Measurements from ENCODE around the gene RAB1B.
"Not testable (repeated sequence)": the region's sequence is repeated elsewhere in the genome, so short reads cannot be mapped to it uniquely, and the experiment has no call there.

RAB1B gene

GRCh38 chr11:66238786-66239413, 29.5 kb upstream of the RAB1B start:
- DNase-seq, result no peak

- DNase-seq, result no peak
Observed at GRCh38 chr11:66239511-66239910, 28.9 kb upstream of the RAB1B start.

GRCh38 chr11:66239998-66240780, 28.2 kb upstream of the RAB1B start:
- DNase-seq, result no peak

GRCh38 chr11:66240781-66241136, 27.7 kb upstream of the RAB1B start:
- no peak for DNase-seq

- DNase-seq, result no peak
Observed at GRCh38 chr11:66242095-66242765, 26.2 kb upstream of the RAB1B start.

GRCh38 chr11:66243782-66244535, 24.5 kb upstream of the RAB1B start:
- DNase-seq, result no peak

- no peak for DNase-seq
Observed at GRCh38 chr11:66247295-66247694, 21.1 kb upstream of the RAB1B start.

GRCh38 chr11:66247801-66248200, 20.6 kb upstream of the RAB1B start:
- no peak for DNase-seq

GRCh38 chr11:66248903-66249302, 19.5 kb upstream of the RAB1B start:
- DNase-seq, result no peak

GRCh38 chr11:66251809-66252208, 16.6 kb upstream of the RAB1B start:
- no peak for DNase-seq

GRCh38 chr11:66253081-66253480, 15.4 kb upstream of the RAB1B start:
- not testable (repeated sequence) for DNase-seq

- no peak for DNase-seq
Observed at GRCh38 chr11:66258473-66258893, 10.0 kb upstream of the RAB1B start.

- DNase-seq, result no peak
Observed at GRCh38 chr11:66259225-66259624, 9.2 kb upstream of the RAB1B start.

- DNase-seq, result no peak
Observed at GRCh38 chr11:66259956-66260355, 8.5 kb upstream of the RAB1B start.

GRCh38 chr11:66261578-66261977, 6.9 kb upstream of the RAB1B start:
- DNase-seq, result no peak

- no peak for DNase-seq
Observed at GRCh38 chr11:66262191-66262590, 6.2 kb upstream of the RAB1B start.

- no peak for DNase-seq
Observed at GRCh38 chr11:66262696-66263095, 5.7 kb upstream of the RAB1B start.

GRCh38 chr11:66263231-66263630, 5.2 kb upstream of the RAB1B start:
- no peak for DNase-seq

GRCh38 chr11:66263785-66264184, 4.7 kb upstream of the RAB1B start:
- DNase-seq, result no peak

- no peak for DNase-seq
Observed at GRCh38 chr11:66264383-66264782, 4.1 kb upstream of the RAB1B start.

GRCh38 chr11:66264914-66265313, 3.5 kb upstream of the RAB1B start:
- no peak for DNase-seq

- no peak for DNase-seq
Observed at GRCh38 chr11:66265531-66266377, 2.7 kb upstream of the RAB1B start.

Measured in right kidney (tissue), 1 donor.